Hematopoietic multipotent progenitor cell treated with erythropoietin and hydrocortisone succinate and interleukin-3 and kit ligand, for 8 days (in vitro differentiated cells): ENCODE measurements around the gene PBXIP1.

Experiments
- DNase-seq: peaks from one replicate; pipeline ENCODE4 v3.0.0-alpha.2; 2015

Gene PBXIP1

DNA sequence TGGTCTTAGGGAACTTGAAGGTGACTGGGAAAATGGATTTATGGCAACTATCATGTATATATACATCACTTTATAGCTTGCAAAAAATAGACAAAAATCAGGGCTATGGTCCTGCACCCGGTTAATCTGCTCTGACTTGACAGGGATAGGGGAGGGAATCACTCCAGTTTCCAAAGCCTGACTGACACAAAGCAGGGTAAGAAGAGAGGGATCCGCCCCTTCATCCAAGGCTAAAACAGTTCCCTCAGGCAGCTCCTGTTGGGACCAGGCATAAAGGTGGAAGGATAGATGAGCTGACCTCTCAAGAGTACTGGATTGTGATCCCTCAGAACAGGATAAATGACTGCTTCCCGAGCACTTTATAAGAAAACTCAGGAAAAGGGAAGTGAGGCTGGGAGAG, 1.4 kb downstream of the PBXIP1 start:
- no peak for DNase-seq

- DNase-seq: no peak
Measured at GRCh38 chr1:154953611-154954038, 2.3 kb downstream of the PBXIP1 start.

DNA sequence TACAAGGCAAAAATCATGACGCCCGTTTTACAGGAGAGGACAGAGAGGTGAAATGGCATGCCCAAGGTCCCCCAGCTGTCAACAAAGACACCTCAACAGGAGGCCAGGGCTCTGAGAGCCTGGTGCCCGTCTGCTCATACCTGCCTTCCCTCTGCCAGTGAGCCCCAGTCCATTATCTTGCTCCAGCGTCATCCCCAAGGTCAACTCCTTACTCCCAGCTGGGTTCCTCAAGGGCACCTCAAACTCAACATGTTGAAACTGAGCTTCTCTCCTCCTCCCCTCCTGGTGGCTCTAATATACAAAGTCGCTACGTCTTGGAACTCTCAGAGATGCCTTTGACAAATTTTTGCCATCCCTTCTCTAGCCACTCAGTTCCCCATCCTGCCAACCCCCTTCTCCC, 3.2 kb downstream of the PBXIP1 start:
- no peak for DNase-seq

GRCh38 chr1:154951901-154952657, 3.8 kb downstream of the PBXIP1 start:
- no peak for DNase-seq

DNA sequence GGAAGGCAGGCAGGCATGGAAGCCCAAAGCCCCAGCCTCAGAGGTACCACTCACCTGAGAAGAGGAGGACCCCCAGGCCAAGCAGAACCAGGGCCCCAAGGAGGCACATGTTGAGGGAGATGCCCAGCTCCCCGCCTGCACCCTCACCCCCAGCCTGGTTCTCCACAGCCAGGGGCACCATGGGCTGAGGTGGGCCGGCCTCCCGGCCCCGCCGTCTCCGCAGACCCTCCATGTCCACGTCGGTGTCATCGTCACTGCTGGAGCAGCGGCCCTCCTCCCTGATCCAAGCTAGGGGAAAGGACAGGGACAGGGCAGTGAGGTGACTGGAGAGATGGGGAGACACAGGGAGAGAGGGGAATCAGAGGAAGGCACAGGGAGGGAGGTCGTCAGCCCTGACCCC, 7.8 kb downstream of the PBXIP1 start:
- DNase-seq: no peak

DNA sequence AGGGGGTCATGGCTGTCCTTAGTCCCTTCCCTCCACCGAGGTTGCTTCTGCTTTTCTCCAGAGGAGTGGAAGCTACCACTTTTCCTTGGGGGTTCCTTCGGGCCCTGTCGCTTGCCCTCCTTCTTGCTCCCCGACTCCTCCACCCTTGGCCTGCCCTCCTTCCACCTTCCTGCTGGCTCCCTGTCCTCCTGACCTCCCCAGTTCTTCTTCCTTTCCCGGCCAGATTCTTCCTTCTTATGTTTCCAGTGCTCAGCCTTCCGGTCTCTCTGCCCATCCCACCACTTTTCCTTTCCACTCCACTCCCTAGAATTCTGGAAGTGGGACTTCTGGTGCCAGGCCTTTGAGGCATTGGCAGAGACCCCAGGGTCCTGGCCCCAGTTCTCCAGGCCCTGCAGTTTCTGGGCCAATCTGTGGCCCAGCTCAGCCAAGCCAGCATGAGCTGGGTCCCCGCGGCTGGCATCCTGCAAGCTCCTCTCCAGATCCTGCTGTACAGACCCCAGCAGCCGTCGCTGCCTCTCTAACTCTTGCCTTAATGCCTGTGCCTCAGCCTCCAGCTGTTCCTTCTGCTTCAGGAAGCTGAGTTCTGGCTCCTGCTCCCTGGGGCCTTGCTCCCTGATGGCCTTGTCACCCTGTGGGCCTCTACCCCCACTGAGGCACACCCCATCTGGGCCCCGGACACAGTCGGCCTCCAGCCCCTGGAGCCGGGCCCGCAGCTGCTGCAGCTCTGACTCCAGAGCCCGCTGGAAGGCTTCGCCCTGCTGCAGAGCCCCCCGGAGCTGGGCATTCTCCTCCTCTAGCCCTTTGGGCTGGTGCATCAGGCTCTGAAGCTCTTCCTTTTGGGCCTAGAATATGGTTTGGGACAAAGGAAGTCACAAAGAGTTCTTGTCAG, 9.7 kb downstream of the PBXIP1 start:
- DNase-seq: no peak

GRCh38 chr1:154945160-154945961, 10.5 kb downstream of the PBXIP1 start:
- DNase-seq: no peak

DNA sequence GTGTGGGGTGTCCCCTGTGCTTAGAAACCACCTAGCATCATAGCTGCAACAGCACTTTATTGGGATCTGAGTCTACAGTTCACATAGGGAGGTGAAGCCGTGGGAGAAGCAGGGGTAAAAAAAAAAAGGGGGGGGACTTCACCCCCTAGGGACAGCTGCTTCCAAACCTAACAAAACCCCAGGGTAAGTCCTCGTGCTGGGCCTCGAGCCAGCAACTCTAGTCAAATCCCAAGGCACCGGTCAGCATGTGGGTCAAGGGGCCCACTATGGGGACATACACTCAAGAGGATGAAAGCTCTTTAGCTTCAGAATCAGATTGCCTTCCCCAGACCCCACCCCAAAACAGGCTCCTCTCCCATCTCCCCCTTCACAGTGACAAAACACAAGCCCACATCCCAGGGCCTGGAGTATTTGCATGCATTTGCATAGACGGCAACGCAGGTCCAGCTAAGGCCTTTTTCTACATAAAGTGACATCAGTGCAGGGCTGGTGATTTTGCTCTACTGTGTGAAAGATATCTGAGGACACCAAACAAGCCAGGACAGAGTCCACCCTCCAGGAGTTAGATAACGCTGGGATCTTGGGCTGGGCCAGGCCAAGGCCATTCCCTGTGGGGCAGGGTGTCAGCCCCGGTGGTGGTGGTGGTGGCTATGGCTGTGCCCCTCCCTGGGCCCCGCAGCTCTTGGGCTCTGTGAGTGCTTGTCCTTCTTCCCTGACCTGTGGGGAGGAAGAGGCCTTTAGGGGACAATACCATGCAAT, 11.3 kb downstream of the PBXIP1 start:
- DNase-seq: no peak

GRCh38 chr1:154943649-154944400, 12.1 kb downstream of the PBXIP1 start:
- DNase-seq: peak; percentile 43

DNA sequence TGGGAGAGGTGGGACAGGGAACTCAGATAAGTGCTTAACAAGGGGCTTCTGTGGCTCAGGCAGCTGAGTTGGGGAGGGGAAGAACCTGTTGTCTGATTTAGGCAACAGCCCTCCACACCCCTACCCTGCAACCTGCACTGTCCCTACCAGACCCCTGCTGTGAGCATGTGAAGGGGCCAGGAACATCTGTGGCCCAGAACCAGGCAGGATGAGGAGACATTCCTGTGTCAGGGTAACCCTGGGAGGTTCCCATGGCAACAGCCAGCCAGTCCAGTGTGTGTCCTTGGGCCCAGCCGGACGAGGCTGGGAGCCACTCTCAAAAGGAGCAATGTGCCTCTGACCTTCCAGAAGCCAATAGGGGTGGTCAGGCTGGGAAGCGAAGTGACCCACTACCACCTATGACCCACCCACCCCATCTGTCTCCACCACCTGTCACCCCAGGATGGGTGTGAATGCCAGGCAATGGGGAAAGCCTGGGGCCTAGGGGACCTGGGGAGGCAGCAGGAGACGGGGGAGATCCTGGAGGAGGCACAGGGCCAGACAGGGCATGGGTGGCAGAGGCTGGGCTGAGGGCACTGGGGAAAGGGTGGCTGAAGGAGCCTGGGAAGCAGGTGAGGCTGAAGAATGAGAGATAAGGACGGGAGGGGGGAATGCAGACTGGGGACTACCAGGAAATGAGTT, 14.4 kb downstream of the PBXIP1 start:
- no peak for DNase-seq

- DNase-seq: peak; percentile 52
Measured at GRCh38 chr1:154940651-154941194, 15.2 kb downstream of the PBXIP1 start.

GRCh38 chr1:154940213-154940560, 15.7 kb downstream of the PBXIP1 start:
- no peak for DNase-seq

DNA sequence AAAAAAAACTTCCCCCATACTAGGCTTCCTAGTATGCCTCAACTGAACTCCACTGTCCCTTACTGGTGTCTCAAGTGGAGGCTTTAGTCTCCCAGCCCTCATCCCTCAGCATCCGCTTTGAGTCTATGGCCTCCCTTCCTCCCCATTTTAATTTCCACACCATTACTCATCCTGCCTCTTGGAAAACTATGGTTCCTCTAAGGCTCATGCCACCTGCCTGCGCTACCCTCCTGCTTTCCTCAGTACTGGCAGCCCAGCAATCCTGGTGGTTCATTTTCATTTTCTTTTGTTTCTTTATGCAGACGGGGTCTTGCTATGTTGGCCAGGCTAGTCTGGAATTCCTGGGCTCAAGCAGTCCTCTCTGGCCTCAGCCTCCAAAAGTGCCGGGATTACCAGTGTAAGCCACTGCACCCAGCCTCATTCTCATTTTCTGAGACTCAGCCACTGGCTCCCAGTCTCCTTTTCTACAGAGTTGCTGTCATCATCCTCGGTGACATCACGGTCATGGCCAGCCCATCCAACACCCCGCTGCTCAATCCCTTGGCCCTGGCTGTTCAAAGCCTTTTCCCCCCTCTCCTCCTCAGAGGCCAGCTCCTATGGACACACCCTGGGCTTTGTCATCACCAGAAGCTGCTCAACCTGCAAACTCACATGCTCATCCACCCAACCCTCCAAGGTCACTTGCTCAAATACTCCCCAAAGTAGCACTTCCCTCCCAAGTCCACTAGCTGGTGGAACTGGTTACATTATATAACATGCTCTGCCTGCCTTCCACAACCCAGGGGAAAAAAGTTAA, 17.1 kb downstream of the PBXIP1 start:
- no peak for DNase-seq

DNA sequence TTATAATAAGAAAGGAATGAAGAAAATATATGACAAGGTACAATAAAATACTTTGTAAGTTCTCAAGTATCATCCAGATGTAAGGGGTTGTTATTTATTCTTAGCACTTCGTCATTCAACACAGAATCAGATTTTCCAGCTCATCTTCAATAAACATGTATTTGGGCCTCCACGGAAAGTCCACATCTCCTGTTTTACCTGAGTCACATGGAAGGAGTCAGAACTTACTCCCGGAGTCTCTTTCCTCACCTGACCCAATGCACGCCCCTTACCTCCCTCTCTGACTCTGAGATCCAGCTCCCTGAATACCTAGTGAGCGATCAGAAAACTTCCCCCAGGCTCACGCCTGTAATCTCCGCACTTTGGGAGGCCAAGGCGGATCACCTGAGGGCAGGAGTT, 17.9 kb downstream of the PBXIP1 start:
- DNase-seq: no peak

GRCh38 chr1:154937085-154937987, 18.6 kb downstream of the PBXIP1 start:
- peak; percentile 92 for DNase-seq

- peak; percentile 97 for DNase-seq
Measured at GRCh38 chr1:154936555-154937084, 19.3 kb downstream of the PBXIP1 start, which contains the start of gene PMVK. Gene PMVK (minus strand): TSS chr1:154936719. CDS start chr1:154936685, 34 bp downstream.

DNA sequence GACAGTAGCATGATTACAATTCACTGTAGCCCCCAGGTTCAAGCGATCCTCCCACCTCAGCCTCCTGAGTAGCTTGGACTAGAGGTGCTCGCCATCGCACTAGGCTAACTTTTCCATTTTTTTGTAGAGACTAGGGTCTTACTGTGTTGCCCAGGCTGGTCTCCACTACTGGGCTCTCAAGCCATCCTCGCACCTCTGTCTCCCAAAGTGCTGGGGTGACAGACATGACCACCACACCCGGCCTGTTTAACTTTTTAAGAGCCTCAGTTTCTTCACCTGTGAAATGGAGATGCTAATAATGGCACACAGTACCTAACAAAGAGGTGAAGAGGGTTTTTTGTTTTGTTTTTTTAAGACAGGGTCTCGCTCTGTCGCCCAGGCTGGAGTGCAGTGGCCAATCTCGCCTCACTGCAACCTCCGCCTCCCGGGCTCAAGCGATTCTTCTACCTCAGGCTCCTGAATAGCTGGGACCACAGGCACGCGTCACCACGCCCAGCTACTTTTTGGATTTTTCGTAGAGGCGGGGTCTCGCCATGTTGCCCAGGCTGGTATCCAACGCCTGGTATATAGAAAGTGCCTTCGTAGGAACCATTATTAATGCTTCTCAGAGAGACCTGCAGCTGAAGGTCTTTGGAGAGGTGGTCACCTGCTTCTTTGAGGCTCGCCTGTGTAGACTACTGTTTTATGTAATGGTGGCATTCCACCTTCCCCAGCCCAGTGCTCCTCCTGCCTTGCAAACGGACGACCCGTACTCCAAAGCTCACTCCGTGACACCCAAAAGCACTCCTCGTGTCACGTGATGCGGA, 19.9 kb downstream of the PBXIP1 start:
- no peak for DNase-seq
